HG02970 (cell line): ENCODE data around the gene NUDT1.

Experiments
- ATAC-seq: cut with Tn5 transposase; IDR thresholded peaks from one replicate; pipeline ENCODE4 v1.9.1; 2021; ENCODE audit warnings: mild to moderate bottlenecking, moderate library complexity, moderate number of reproducible peaks; ENCODE audit not compliant: unreplicated experiment, low FRiP score

The NUDT1 gene

GRCh38 chr7:2222516-2222915 is 19.5 kb upstream of the NUDT1 start:
- ATAC-seq, result no peak

GRCh38 chr7:2223321-2223720 is 18.7 kb upstream of the NUDT1 start:
- ATAC-seq, result no peak

DNA sequence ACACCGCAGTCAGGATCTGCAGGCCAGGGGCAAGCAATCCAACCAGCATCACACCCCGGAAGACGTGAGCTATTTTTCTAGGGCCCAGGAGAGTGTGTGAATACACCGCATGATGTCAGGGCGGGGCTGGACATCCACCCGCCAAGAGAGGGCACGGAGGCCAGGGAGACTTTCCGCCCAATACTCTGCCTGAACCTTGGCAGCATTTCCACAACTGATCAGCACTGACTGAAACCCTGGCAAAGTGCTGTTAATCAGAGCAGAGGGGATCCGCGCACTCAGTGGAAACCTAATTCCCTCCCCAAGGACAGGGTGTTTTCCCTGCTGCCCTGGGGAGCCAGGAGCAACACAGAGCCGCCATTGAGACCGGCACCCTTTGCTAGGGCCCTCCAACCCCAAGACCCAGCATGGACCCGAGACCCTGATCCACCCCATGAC is 17.5 kb upstream of the NUDT1 start:
- ATAC-seq, result no peak

GRCh38 chr7:2224934-2225333 is 17.1 kb upstream of the NUDT1 start:
- no peak for ATAC-seq

DNA sequence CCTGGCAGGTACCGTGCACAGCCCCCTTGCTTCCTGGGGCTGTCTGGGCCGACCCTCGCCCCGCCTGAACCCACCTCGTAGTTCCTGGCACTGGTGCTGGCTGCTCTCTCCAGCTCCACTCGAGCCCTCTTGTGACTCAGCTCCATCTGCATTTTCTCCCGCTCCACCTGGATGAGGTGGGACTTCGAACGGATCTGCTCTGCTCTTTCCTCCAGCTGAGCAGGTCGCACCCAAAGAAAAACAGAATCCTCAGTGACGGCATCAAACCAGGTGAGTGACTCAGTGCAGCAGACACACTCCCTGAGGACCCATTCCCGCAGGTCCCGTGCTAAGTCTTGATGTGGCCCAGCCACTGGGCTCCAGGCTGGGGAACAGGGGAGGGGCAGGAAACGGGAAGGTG is 16.7 kb upstream of the NUDT1 start:
- no peak for ATAC-seq

GRCh38 chr7:2225830-2226229 is 16.2 kb upstream of the NUDT1 start:
- no peak for ATAC-seq

DNA sequence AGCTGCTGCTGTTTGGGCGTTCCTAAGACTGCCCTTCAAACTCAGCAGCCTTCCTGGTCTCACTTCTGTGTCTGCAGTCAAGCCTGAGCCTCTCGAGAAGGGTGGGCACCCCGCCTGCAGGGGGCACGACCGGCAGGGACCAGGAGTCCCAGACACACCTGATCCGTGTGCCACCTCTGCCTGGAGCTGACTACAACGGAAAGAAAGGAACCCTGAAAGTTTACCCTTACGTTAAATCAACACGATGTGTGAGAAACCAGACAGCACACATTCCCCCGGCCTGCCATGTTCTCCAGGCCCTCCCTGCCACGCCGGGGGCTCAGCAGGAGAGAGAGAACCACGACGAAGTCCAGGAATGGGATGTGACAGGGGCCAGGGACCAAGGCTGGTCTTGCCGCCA is 14.3 kb upstream of the NUDT1 start:
- no peak for ATAC-seq

- ATAC-seq, result no peak
These were observed 13.1 kb upstream of the NUDT1 start for GRCh38 chr7:2228921-2229320.

- ATAC-seq, result no peak
These were observed 12.6 kb upstream of the NUDT1 start for GRCh38 chr7:2229467-2229866.

GRCh38 chr7:2230226-2230625 is 11.8 kb upstream of the NUDT1 start:
- ATAC-seq, result no peak

DNA sequence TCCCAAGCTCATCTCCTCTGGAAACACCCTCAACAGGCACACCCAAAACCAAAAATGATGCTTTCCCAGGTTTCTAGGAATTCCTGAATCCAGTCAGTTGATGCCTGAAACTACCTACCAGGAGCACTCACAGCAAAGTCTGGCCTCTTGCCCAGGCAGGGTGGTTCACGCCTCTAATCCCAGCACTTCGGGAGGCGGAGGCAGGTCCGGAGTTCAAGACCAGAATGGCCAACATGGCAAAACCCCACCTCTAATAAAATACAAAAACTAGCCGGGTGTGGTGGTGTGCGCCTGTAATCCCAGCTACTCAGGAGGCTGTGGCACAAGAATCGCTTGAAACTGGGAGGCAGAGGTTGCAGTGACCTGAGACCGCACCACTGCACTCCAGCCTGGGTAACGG is 11.1 kb upstream of the NUDT1 start:
- no peak for ATAC-seq

GRCh38 chr7:2231992-2232765 is 9.8 kb upstream of the NUDT1 start:
- no peak for ATAC-seq

DNA sequence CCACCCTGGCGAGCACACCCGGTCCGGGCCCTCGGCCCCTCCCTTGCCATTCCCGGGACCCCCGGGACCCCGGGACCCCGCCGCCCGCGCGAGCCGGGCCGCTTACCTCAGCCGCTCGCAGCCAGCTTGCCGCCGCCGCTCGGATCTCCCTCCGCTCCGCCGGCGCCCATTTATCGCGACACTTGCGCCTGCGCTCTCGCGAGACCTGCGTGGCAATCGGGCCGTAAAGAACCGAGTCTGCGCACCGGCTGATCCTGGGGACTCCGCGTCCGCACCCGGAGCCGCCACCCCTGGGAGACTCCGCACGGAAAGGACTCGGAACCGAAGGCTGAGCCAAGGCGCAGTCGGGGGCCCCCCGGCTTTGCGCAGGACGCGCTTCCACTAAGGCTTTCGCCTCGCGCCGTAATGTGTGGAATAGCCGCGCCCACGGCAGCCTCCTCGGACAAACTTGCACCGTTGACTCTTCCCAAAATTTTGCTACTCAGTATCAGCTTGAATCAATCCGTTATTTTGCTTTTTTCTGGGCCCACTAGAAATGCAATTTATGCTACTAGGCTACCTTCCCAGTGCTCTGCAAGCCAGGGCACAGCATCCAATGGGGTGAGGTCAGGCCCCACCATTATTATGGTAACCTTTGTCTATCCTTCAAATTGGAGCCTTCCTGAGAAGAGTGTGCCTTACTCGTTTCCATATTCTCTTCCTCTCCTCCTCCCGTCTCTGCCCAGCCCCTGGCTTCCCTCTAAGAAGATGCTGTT is 9.1 kb upstream of the NUDT1 start, which contains the start of gene MAD1L1:
Gene MAD1L1 (minus strand): TSS at position 180 of the 755 bp plus-strand sequence. CDS start 2,812 bp downstream, outside the sequence.
- ATAC-seq, result no peak

DNA sequence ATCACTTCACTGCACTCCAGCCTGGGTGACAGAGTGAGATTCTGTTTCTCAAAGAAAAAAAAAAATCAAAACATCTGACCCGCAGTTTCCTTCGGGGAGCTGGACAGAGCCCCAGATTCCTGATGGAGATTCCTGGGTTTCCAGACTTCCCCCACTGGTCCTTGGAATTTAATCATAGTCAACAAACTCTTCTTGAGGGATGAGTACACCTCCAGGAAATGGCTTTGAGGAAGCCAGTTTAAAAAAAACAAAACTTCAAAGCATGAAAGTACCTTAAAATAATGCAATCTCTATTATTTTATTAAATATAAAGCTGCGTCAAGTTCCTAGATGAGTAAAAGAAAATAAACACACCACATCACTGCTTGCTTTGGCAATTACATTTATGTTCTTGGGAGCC is 8.1 kb upstream of the NUDT1 start:
- ATAC-seq, result no peak

DNA sequence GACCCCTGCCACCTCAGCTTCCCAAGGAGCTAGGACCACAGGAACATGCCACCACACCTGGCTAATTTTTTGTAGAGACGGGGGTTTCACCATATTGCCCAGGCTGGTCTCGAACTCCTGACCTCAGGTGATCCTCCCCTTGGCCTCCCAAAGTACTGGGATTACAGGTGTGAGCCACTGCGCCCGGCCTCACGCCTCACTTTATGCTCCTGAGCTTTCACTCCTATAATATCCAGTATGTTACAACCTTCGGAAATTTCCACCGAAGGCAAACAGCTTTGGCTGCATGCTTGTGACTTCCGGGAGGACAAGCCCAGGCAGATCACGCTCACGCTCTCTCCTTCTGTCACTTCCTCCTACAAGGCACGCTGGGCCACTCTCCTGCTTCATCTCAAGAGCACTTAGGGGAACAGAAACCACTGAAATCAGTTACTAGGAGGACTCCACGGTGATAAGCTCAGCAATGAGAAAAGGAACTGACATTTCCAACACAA is 4.9 kb upstream of the NUDT1 start:
- ATAC-seq, result no peak

GRCh38 chr7:2239242-2239641 is 2.8 kb upstream of the NUDT1 start:
- ATAC-seq, result no peak

GRCh38 chr7:2242541-2243429 is 759 bp downstream of the NUDT1 start:
- ATAC-seq, result no peak

DNA sequence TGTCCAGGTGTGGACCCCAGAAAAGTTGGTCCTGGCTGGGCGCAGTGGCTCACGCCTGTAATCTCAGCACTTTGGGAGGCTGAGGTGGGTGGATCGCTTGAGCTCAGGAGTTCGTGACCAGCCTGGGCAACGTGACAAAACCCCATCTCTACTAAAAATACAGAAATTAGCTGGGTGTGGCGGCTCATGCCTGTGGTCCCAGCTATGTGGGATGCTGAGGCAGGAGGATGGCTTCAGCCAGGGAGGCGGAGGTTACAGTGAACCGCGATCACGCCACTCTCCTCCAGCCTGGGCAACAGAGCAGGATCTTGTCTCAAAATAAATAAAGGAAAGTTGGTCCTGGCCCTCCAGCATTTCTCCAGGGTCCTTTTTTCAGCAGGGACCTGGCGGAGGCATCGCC is 1.4 kb downstream of the NUDT1 start:
- no peak for ATAC-seq

DNA sequence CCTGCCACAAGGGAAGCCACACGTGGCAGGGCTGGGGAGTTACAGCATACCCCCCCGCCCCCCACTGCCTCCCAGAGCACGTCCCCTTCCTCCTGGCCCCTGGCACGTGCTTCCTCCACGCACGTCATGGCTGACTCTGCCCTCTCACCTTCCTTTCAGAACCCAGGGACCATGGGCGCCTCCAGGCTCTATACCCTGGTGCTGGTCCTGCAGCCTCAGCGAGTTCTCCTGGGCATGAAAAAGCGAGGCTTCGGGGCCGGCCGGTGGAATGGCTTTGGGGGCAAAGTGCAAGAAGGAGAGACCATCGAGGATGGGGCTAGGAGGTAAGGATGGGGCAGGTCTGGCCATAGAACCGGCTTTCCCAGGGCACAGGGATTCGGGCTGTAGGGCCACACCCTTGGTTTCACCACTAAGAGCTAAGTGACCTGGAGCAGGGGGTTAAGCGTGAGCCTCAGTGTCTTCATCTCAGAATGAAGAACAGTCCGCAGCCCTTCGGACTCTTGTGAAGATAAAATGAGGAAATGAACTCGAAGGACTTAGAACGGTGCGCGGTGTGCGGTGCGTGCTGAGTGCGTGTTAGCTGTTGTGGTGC is 2.5 kb downstream of the NUDT1 start:
- no peak for ATAC-seq
